ENCODE data around the gene LMNA. TPM values are rescaled to one million over a fixed set of nuclear protein-coding genes. Genes with fewer than 3 reads are reported as not detected.

LMNA gene
- 392 TPM for polyA plus RNA-seq (2012; ENCODE audit: insufficient read length, low read depth)

GRCh38 chr1:156114101-156114918 is at the start of gene LMNA:
LMNA (plus strand) TSS chr1:156114711; CDS start chr1:156114919, 208 bp downstream.
- TF ChIP-seq, protein P1, sequence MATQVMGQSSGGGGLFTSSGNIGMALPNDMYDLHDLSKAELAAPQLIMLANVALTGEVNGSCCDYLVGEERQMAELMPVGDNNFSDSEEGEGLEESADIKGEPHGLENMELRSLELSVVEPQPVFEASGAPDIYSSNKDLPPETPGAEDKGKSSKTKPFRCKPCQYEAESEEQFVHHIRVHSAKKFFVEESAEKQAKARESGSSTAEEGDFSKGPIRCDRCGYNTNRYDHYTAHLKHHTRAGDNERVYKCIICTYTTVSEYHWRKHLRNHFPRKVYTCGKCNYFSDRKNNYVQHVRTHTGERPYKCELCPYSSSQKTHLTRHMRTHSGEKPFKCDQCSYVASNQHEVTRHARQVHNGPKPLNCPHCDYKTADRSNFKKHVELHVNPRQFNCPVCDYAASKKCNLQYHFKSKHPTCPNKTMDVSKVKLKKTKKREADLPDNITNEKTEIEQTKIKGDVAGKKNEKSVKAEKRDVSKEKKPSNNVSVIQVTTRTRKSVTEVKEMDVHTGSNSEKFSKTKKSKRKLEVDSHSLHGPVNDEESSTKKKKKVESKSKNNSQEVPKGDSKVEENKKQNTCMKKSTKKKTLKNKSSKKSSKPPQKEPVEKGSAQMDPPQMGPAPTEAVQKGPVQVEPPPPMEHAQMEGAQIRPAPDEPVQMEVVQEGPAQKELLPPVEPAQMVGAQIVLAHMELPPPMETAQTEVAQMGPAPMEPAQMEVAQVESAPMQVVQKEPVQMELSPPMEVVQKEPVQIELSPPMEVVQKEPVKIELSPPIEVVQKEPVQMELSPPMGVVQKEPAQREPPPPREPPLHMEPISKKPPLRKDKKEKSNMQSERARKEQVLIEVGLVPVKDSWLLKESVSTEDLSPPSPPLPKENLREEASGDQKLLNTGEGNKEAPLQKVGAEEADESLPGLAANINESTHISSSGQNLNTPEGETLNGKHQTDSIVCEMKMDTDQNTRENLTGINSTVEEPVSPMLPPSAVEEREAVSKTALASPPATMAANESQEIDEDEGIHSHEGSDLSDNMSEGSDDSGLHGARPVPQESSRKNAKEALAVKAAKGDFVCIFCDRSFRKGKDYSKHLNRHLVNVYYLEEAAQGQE (IDR thresholded peaks at IDR 0.05; ENCODE audit: insufficient read depth in 1 of 2, low read depth in 2 of 2, low read length in 2 of 2): peak; percentile 14 to 63; a peak in 1 of 4 replicates
- TF ChIP-seq TAF1 (IDR thresholded peaks at IDR 0.05; ENCODE audit: borderline replicate concordance, insufficient read depth, low read length): peak; percentile 97
- TF ChIP-seq SIN3A (IDR thresholded peaks at IDR 0.05; ENCODE audit: borderline replicate concordance, insufficient read depth, low read length): peak; percentile 91; the same call in 1 of the 2 replicates
- no peak for TF ChIP-seq FOXP2 (optimal IDR thresholded peaks at IDR 0.05; ENCODE audit: borderline replicate concordance, extremely low read depth, extremely low read length, insufficient read depth)
- TF ChIP-seq POLR2AphosphoS5 (IDR thresholded peaks at IDR 0.05; ENCODE audit: low read depth, low read length): peak; percentile 96

DNA sequence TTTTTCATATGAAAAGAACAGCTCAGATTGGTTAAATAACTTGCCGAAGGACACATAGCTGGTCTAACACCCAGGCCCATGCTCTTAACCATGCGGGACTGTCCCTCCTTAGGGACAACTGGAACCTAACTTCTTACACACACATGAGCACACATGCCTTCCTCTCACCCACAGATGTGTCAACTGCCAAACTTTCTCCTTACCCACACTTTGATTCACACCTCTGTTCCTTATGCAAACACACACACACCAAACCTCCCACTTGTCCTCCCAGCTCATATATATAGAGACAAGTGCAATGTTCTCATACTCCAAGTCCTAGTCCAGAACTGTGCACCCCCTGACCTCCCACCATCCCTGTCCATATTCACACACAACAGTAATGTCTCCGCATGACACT is 49.3 kb upstream of the LMNA start:
- no peak for TF ChIP-seq TAF1 (IDR thresholded peaks at IDR 0.05; ENCODE audit: borderline replicate concordance, insufficient read depth, low read length)
- no peak for TF ChIP-seq POLR2AphosphoS5 (IDR thresholded peaks at IDR 0.05; ENCODE audit: low read depth, low read length)
- TF ChIP-seq, protein P1 (IDR thresholded peaks at IDR 0.05; ENCODE audit: insufficient read depth in 1 of 2, low read depth in 2 of 2, low read length in 2 of 2): no peak
- no peak for TF ChIP-seq SIN3A (IDR thresholded peaks at IDR 0.05; ENCODE audit: borderline replicate concordance, insufficient read depth, low read length)
- no peak for TF ChIP-seq FOXP2 (optimal IDR thresholded peaks at IDR 0.05; ENCODE audit: borderline replicate concordance, extremely low read depth, extremely low read length, insufficient read depth)

DNA sequence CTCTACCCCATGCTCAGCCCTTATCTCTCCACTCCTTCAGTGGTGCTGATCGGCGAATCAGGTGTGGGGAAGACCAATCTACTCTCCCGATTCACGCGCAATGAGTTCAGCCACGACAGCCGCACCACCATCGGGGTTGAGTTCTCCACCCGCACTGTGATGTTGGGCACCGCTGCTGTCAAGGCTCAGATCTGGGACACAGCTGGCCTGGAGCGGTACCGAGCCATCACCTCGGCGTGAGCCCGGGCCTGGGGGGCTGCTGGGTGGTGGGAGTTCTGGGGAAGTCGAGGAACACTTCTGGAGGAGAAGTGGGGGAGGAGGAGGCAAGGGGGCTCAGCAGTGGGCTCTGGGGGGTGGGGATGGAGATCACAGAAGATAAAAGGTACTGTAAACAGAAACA is 48.6 kb upstream of the LMNA start:
- TF ChIP-seq SIN3A (IDR thresholded peaks at IDR 0.05; ENCODE audit: borderline replicate concordance, insufficient read depth, low read length) (no peak), POLR2AphosphoS5 (IDR thresholded peaks at IDR 0.05; ENCODE audit: low read depth, low read length) (no peak), TAF1 (IDR thresholded peaks at IDR 0.05; ENCODE audit: borderline replicate concordance, insufficient read depth, low read length) (no peak), FOXP2 (optimal IDR thresholded peaks at IDR 0.05; ENCODE audit: borderline replicate concordance, extremely low read depth, extremely low read length, insufficient read depth) (no peak)
- TF ChIP-seq, protein P1 (IDR thresholded peaks at IDR 0.05; ENCODE audit: insufficient read depth in 1 of 2, low read depth in 2 of 2, low read length in 2 of 2): no peak

DNA sequence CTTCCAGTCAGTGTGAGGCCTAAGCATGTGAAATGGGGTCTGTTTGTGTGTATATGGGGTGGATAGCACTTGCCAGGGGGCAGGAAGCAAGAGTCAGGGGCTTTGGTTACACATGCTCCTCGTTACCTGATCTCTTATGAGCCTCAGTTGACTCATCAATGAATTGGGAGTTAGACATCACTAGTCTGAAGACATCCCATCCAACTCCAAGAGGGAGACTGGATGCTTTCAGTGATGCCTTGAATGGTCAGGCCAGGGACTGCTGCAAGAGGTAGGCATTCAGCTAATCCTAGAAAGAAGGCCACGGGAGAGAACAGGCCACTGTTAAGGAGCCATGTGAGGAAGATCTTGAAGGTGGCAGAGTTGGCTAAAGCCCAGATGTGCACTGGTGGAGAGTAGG is 47.2 kb upstream of the LMNA start:
- TF ChIP-seq POLR2AphosphoS5 (IDR thresholded peaks at IDR 0.05; ENCODE audit: low read depth, low read length): no peak
- TF ChIP-seq, protein P1 (IDR thresholded peaks at IDR 0.05; ENCODE audit: insufficient read depth in 1 of 2, low read depth in 2 of 2, low read length in 2 of 2): no peak
- no peak for TF ChIP-seq SIN3A (IDR thresholded peaks at IDR 0.05; ENCODE audit: borderline replicate concordance, insufficient read depth, low read length)
- TF ChIP-seq TAF1 (IDR thresholded peaks at IDR 0.05; ENCODE audit: borderline replicate concordance, insufficient read depth, low read length): no peak
- no peak for TF ChIP-seq FOXP2 (optimal IDR thresholded peaks at IDR 0.05; ENCODE audit: borderline replicate concordance, extremely low read depth, extremely low read length, insufficient read depth)

Data from PFSK-1 (cell line).